ENCODE measurements around the gene SLAMF1.
"Not testable (repeated sequence)": the region's sequence is repeated elsewhere in the genome, so short reads cannot be mapped to it uniquely, and the experiment has no call there.

SLAMF1 gene

DNA sequence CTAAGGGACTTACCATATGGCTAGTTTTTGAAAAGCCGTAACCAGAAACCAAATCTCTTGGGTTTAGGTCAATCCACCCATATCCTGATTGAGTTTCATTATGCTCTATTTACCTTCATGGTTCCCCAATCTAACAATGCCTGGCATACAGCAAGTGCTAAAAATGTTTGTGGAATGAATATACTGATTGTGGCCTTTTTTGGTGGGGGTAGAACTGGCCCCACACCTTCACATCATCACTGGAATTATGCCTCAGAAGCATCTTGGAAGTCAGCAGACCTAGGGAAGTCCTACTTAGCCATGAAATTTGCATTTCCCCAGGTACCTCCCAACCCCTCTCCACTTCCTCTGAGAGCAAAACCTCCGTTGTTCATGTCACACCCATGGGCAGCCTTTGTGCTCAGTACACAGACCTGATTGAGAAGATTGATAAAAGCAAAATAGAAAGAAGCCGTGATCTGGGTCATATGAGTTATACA, 17.8 kb upstream of the SLAMF1 start:
- no peak for DNase-seq

DNA sequence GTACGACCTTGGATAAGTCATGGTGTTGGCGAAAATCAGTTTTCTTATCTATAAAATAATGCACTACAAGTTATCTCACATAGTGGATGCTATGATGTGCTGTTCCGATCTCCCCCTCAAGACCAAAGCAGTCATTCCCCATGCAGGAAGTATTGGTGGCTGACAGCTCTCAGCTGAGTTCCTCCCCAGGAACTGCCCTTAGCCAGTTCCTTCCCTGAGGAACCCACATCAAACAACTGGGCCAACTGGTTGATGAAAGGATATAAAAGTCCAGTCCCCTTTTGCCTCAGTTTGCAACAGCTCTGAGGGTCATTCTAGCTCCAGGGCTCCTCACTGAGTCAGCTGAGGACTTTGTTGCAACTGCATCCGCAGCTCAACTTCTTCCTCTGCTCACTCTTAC, 16.1 kb upstream of the SLAMF1 start:
- DNase-seq = no peak

DNA sequence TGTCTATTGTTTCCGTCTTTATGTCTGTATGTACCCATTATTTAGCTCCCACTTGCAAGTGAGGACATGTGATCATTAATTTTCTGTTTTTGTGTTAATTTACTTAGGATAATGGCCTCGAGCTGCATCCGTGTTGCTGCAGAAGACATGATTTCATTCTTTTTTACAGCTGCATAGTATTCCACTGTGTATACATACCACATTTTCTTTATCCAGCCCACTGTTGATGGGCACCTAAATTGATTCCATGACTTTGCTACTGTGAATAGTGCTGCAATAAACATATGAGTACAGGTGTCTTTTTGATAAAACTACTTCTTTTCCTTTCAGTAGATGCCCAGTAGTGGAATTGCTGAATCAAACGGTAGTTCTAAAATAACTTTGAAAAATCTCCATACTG, 12.7 kb upstream of the SLAMF1 start:
- no peak for DNase-seq

DNA sequence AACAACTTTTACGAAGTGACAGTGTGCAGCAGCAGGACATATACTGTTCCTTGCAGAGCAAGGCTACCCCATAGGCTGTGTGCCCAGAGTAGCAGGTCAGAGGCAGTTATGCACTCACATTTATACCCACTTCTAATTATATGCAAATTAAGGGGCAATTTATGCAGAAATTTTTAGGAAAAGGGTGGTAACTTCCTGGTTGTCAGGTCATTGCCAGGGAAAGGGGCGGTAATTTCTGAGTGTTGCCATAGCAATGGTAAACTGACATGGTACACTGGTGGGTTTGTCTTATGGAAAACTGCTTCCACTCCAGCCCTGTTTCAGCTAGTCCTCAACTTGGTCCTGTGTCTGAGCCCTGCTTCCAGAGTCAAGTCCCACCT, 12.0 kb upstream of the SLAMF1 start:
- DNase-seq = no peak

DNA sequence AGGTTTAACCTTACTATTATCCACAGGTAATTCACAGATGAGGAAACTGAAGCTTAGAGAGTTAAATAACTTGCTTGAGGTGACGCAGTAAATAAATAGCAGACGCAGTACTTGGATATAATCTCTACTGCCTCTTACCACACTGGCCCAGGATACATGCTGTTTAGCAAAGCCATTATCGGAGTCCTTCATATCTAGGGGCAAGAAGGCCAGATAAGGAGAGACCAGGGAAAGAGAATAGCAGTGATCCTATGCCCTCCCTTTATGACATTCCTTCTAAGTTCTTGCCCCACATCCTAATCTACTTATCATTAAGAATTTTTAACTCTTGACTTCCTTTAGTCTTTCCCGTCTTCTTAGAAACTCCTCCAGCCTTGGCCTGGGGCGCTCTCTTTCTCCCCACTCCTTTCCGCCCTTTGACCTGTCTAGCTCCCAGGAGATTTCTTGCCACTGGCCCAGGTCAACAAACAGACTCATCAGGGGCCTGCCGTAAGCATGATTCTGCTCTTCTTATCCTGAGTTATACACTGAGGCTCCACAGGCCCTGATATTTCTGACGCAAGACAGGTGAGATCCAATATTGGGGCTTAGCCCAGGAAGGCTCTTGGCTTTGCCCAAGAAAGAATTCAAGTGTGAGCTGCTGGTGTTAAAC, 11.4 kb upstream of the SLAMF1 start:
- no peak for DNase-seq

DNA sequence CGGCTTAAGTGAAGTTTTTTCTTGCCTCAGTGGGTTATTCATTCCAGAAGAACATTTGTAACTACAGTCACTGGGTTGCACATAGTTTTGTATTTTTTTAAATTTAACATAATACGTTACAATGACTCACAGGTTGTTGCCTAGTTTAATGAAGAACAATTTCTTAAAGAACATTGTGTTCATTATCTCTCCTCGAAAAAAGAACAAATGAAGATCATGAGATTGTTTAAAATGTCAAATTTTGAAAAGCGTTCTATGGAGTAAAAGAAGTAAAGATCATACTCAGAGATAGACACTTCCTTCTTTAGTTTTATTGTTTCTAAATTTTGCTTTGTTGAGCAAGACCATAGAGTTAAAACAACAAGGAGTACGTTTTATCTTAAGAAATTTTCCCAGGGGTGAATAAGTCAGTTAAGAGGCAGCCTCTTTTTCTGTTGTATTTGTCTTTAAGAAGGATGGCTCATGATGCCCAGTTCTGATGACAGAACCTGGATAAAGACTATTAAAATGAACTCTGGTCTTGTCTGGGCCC, 10.5 kb upstream of the SLAMF1 start:
- no peak for DNase-seq

DNA sequence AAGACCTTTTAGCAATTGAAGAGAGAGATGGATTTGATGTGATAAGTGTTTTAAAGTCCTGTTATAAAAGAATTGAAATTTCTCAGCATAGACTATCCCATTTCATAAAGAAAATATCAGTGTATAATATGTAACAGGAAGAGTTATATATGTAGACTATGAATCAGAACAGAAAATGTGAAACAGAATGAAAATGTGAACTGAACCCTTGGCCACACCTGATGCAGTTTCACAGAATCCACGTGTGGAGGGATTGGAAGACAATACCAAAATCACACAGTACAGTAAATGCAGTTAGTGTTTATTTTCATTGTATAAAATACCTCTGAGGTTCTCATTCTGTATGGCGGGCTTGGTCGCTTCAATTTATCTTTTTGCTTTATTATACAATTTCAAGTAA, 9.9 kb upstream of the SLAMF1 start:
- no peak for DNase-seq

DNA sequence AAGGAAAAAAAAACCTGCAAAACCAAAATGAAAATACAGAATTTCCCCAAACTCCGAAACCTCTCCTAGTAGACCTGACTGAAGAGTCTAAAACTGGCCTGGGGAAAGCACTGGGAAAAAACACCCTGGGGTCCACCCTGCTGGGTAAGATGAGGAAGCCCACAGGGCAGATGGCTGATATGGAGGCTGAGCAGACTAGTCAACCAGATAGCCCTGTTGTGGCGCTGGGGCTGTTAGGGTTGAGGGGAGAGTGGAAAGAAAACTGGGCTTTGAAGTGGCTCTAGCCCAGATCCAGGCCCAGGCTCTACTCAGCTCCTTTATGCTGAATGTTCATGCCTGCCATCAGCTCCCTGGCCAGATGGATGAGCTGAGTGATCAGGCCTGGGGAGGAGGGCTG, 6.8 kb upstream of the SLAMF1 start:
- DNase-seq = no peak

DNA sequence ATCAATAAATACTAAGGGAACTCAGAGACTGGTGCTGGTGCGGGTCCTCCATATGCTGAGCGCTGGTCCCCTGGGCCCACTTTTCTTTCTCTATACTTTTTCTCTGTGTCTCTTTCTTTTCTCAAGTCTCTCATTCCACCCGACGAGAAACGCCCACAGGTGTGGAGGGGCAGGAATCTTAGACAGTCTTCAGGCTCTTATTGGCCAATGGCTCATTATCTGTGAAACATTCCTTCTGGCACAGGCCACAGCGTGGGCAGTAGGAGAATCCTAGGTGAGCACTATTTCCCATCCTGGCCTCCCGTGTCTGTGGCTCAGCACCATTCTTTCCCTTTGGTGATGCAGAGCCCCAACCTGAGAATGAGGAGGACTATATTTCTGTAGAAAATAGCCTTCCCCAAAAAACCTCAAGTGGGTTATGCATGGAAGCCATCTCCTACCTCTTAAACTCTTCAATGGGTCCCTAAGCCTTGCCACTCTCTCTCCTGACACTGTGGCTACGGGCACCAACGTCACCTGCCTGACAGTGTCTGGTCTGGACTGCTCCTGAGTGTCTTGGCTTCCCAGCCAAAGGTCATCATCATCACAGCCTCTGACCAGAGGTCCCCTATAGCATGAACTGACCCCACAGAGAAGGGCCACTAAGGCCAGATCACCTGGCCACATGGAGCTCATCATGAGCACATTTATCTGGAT, 6.2 kb upstream of the SLAMF1 start:
- DNase-seq = no peak

DNA sequence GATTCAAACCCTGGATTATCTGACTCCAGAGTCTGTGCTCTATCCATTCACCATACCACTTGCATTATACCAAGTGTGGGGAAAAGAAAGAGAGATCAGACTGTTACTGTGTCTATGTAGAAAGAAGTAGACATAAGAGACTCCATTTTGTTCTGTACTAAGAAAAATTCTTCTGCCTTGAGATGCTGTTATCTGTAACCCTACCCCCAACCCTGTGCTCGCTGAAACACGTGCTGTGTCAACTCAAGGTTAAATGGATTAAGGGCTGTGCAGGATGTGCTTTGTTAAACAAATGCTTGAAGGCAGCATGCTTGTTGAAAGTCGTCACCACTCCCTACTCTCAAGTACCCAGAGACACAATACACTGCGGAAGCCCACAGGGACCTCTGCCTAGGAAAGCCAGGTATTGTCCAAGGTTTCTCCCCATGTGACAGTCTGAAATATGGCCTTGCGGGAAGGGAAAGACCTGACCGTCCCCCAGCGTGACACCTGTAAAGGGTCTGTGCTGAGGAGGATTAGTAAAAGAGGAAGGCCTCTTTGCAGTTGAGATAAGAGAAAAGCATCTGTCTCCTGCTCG, 5.3 kb upstream of the SLAMF1 start:
- not testable (repeated sequence) for DNase-seq

DNA sequence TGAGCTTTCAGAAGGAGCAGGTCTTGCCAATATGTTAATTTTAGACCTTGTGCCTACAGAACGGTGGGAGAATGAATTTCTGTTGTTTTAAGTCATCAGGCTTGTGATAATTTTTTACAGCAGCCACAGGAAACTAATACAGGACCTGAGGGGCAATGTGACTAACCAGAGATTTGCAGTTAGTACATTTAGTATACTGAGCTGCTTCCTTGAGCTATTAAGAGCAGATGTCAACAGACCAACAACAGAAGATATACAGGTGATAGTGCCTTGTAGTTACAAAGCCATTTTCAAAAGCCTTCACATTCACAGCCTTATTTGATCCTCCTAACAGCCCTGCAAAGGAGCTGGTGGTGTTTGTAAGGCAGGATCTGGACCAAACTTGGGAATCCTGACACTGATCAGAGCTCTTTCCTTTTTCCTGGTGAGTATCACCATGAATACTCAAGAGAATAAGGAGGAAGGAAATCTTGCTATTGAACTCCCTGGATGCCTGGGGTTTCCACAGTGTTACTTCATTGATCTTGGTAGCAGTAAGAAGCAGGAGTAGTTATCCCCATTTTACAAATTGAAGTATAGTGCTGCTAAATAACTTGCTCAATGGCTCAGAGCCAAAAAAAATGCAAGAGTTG, 4.7 kb upstream of the SLAMF1 start:
- no peak for DNase-seq

DNA sequence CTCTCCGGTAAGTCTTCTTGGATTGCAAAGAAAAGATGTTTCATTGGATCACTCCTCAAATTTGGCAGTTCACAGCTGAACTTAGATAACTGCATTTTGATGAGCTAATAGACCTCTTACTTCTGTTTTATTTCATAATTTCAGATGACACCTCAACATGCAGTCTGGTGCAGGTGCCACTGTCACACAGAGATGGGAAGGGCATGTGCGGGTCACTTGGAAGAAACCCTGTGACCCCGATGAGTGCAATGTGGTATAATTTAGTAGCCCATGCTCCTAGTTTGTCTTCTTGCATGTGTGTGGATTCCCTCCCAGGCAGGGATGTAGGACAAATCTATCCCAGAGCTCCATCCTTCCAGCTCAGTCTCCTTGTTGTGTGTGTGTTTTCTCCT, 481 bp upstream of the SLAMF1 start:
- DNase-seq = no peak

DNA sequence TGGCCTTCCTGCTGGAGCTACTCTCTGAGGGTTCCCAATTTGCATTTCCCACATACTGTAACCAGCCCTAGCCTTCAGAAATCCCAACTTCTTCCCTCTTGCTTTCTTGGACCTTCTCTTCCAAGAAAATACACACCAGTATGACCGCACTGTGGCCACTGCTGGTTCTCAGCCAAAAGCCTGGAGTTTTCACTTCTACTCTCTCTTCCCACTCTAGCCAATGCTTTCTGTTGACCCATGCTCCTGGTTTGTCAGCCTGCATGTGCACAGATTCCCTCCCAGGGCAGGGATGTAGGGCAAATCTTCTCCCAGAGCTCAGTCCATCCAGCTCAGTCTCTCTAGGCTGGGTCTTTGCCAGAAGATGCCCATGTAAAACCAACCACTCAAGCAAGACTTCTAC, 664 bp downstream of the SLAMF1 start:
- DNase-seq = no peak

DNA sequence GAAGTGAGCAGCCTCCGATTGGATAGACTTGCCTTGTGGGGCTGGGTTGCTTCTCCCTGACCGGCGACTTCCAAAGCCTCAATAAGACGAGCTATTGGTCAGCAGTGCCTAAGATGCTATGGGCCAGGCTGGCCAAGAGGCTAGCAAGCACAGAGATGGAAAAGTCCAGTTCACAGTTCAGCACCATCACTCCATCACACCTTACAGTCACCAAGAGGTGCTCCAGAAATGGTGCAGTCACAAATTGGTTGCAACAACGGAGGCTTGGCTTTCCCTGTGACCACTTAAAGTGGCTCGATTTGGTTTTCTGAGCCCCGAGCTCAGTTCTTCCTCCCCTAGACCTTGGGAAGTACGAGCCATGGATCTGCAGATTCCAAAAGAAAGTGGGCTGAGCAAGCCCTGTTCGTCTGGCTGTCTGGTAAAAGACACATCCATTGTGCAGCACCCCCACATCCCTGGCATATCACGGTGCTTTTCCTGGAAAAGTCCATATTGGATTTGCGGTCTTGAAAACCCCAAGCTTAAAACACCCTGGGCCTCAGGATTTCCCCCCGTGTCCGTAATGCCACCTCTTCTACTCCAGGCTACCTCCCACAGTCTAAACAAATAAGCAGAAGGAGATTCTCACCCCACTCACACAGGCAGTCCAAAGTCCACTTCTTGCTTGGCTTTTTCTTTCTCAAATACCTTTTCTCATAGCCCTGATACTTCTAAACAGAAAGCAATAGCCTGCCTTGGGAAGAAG, 1.3 kb downstream of the SLAMF1 start:
- no peak for DNase-seq

DNA sequence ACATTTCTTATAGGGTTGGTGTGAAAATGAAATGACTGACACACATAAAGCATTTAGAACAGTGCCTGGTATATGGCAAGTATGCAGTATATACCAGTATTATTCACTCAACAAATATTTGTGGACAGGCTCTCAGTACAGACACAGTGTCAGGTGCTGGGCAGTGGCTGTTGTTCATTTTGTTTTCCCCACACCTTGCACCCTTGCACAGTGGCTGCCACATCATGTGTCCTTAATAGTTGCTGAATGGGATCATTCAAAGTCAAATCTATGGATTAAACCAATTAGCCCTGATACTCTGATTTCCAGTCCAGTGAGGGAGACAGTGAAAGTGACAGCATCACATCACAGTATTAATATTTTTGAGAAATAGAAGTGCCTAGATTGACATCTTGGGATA, 2.4 kb downstream of the SLAMF1 start:
- no peak for DNase-seq

DNA sequence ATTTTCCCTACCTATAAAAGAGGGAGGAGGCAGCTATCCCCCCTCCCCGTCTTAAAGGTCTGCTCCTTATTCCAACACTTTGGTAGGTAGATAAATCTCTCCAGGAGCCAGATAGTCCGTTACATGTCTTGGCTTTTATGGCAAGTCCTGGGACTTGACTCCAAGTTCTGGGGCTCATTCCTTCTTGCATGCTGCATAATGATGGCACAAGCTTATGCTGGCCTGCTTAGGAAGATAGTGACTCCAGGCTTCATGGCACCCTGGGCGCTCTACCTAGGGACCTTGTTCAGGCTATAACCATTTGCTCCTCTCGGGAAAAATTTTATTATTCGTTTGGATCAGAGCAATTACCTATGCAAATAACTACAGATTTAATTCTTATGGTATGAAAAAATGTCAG, 3.7 kb downstream of the SLAMF1 start:
- DNase-seq = no peak

DNA sequence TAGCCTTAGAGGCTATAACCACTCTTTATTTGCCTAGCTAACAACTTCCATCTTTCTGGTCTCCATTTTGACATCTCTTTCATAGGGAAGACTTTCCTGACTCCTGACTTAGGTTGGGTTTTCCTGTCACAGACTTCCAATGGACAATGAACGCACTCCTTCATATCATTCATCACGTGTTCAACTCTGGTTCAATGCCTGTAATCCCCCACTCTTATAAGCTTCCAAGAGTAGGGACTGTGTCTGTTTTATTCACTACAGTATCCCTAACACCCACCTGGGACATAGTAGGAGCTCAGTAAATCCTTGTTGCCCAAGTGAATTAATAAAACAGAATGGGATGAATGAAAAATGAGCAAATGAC, 4.6 kb downstream of the SLAMF1 start:
- DNase-seq = no peak

DNA sequence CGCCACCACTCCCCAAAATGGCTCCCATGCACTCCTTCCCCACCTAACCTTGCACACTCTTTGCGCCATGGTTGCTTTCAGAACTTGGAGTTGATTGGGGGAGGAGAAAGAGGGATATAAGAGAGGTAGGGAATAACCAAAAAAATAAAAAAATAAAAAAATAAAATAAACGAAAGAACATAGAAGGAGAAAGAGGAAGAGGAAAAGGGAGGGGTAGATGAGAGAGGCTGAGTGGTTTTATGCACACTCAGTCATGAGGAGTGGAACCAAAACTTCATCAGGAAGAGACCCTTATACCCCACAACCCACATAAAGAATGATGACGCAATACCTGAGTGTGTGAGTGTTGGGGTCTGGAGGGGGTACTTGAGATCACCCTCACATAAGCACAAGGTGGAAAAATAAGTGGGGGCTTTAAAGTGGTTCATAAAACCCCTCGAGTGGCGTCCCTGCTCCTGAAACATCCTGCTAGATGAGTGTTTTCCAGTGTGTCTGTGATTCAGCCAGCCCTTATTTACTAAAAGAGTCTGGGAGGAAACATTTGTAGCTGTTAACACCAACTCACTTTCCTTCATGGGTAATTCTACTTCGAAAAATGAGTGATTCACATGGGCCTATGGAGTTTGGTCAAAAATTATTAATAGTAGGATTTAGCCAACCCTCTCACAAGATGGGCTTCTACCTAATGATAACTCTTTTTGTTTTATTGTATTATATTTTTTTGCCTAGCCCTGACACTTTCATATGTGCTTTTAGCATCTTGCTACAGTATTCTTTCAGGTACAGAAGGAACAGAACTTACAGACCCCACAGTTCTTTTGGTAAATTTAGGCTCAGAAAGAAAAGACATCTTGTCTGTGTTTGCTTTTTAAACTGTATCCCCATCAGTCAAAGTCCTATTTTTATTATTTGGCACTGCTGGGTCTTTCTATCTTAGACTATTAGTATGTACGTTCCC, 5.2 kb downstream of the SLAMF1 start:
- no peak for DNase-seq

DNA sequence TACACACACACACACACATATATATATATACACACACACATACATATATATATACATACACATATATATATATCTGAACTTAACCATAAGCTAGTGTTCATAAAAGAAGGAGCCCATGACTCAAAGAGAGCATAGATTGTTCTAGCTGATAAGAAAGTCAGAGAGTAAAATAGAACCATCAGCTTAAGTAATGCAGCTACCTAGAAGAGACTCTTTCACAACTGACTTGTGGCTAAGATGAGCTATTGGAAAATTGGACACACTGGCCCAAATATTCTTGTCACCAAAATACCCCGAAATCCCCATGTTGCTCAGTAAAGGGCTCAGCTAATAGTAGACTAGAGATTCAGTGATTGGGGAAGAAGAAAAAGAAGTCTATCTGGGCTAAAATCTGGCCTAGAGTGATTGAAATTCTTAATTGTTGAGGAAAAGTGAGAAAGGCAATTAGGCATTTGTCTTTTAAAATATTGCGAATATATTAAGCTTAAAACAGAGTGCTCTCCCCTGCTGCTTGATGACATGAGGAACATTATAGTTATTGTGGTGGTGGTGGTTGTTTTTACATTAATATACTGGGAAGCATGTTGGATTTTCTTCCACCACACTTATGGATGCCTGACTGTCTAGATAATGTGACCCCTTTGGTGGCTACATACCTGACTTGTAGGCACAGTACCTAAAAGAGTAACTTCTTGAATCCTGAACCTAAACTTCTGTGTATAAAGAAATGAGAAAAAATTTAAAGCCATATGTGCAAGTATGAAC, 6.3 kb downstream of the SLAMF1 start:
- no peak for DNase-seq

DNA sequence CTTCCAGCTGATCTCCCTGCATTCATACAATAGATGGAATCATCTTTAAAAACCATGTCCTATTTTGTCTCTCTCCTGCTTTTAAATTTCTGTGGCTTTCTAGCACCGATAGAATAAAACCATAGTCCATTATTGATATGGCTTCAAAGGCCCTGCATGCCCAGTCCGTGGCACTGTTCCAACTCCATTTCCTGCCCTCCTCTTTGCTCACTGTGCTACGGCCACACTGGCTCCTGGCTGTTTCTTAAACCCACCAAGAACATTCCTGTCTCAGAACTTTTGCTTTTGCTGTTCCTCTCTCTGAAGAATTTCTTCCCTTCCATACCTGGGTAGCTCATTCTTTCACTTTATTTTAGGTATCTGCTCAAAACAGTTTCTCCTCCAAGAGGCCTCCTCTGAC, 7.2 kb downstream of the SLAMF1 start:
- DNase-seq = no peak

DNA sequence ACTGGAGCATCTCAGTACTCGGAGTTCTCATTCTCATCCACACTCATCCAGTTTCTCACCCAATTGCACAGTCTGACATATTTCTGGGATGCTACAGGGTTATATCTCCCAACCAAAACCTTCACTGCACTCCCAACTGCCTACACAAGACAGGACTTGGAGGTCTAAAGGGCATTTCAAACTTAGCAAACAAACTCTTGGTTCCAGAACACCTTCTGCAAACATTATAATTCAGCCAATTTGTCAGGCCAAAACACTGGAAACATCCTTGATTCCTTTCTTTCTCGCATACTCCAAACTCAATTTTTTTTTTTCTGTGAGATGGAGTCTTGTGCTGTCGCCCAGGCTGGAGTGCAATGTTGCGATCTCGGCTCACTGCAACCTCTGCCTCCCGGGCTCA, 7.9 kb downstream of the SLAMF1 start:
- no peak for DNase-seq

Measured in fibroblast of upper back skin (primary cell).